ENCODE results near the gene COX4I2. TPM values are rescaled to one million over a fixed set of nuclear protein-coding genes. Genes with fewer than 3 reads are reported as not detected.
A peak's percentile ranks its signal among the peaks of the same experiment; 100 is the strongest.
"Not testable (repeated sequence)": the region's sequence is repeated elsewhere in the genome, so short reads cannot be mapped to it uniquely, and the experiment has no call there.

Gene COX4I2
- total RNA-seq, 1 experiment from 2014 or later, result not detected

DNA sequence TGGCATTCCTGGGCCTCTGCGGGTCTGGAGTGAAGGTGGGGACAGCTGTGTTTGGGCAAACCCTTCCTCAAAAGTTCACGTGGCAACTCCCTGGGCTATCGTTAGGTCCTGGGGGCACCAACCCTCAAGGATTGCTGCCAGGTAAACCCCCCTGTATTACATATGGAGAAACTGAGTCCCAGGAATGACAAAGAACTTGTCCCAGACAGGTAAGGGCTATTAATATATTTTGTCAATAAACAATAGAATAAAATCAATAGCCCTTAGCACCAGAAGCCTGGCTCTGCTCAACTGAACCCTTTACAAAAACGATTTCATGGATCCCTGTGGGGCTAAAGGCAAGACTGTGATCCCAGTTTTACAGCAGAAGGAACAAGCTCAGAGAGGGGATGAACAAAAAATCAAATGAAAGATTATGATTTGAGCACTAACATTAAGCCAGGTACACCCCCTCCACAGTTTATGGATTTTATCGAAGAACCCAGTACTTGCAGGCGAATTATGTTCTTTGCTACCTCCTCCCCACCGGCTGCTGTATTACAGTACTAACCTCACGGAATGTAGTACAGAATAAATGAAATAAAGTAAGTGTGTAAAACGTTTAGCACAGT is 30.0 kb upstream of the COX4I2 start:
- peak; percentile 48 for DNase-seq (ENCODE audit: low spot score)

DNA sequence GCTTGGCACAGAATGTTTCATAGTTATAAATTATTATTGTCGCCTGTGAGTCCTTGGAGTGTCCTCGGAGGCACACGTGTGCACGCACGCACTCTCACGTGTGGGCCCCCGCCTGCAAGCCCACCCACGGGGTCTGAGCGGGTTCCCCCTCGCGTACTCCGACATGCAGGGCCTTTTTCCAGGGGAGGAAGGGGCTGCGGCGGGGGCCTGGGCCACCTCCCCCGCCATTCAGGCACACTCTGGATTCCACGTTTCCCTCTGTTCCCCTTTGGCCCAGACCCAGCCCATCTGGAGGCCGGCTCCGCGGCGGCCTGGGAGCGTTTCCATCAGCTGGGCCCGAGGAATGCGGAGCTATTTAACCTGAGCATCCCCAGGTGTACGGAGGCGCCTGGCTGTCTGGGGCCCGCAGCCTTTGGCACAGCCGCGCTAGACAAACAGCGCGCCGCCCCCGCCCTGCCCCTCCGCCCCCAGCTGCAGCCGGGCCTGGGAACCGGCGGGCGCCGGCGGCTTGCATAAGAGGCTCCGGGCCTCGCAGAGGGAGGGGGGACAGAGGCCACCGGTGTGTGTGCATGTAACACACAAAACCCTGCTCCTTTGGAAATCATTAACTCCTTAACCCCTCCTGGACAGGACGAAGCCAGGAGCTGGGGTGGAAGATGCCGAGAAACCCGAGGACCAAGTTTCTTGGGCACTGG is 29.3 kb upstream of the COX4I2 start:
- DNase-seq (ENCODE audit: low spot score), result peak; percentile 84

DNA sequence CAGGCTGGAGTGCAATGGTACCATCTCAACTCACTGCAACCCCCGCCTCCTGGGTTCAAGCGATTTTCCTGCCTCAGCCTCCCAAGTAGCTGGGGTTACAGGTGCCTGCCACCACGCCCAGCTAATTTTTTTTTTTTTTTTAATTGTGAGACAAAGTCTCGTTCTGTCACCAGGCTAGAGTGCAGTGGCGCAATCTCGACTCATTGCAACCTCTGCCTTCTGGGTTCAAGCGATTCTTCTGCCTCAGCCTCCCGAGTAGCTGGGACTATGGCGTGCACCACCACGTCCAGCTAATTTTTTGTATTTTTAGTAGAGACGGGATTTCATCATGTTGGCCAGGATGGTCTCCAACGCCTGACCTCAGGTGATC is 25.5 kb upstream of the COX4I2 start:
- not testable (repeated sequence) for DNase-seq (ENCODE audit: low spot score)

DNA sequence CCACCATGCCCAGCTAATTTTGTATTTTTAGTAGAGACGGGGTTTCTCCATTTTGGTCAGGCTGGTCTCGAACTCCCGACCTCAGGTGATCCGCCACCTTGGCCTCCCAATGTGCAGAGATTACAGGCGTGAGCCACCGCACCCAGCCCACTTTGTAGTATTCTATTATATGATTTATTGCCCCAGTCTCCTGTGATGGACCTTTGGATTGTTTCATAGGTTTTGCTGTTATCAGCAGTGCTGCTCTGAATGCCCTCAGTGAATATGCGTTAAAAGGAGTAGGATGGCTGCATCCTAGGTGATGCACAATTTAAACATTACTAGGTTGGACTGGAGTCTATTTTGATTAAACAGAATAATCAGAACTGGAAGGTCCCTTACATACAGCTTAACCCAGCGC is 22.3 kb upstream of the COX4I2 start:
- no peak for DNase-seq (ENCODE audit: low spot score)

DNA sequence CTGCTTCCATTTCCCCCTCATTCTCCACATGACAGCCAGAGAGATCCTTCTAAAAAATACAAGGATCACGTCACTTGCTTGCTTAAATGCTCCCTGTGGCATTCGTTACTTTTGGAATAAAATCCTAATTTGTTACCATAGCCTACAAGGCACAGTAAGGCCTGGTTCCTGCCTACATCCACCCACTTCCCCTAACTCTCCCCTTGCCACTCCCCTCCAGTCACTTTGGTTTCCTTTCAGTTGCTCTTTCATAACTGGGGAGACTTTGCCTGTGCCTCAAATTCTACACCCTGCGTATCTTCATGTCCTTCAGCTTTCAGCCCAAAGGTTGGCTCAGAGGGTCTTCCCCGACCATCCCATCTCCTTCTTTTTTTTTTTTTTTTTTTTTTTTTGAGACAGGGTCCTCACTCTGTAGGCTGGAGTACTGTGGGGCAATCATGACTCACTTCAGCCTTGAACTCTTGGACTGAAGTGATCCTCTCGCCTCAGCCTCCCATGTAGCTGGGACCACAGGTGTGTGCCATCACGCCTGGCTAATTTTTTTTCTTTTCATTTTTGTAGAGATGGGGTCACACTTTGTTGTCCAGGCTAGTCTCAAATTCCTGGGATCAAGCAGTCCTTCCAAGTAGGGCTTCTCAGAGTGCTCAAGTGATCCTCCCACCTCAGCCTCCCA is 20.1 kb upstream of the COX4I2 start:
- DNase-seq (ENCODE audit: low spot score), result no peak

DNA sequence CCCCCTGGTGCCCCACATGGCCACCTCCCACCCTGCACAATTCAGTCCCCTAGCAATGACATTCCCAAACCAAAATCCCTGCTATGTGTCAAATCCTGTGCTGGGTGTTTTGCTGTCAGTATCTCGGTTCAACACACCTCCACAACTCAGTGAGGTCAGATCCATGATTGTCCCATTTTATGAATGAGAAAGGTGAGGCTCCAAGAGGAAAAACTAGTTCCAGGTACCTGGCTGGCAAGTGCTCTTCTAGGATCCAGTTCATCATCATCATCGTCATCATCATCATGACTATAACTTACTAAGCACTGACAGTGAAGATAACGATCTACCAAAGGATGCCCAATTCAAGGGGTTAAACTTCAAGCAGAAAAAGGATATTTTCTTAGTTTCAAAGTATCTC is 17.5 kb upstream of the COX4I2 start:
- no peak for DNase-seq (ENCODE audit: low spot score)

DNA sequence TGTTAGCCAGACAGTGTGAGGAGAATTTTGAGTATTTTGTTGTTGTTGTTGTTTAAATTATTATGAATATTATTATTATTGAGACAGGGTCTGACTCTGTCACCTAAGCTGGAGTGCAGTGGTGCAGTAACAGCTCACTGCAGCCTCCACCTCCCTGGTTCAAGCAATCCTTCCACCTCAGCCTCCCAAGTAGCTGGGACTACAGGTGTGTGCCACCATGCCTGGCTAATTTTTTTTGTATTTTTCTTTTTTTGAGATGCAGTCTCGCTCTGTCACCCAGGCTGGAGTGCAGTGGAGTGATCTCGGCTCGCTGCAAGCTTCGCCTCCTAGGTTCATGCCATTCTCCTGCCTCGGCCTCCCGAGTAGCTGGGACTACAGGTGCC is 14.6 kb upstream of the COX4I2 start:
- DNase-seq (ENCODE audit: low spot score), result not testable (repeated sequence)

DNA sequence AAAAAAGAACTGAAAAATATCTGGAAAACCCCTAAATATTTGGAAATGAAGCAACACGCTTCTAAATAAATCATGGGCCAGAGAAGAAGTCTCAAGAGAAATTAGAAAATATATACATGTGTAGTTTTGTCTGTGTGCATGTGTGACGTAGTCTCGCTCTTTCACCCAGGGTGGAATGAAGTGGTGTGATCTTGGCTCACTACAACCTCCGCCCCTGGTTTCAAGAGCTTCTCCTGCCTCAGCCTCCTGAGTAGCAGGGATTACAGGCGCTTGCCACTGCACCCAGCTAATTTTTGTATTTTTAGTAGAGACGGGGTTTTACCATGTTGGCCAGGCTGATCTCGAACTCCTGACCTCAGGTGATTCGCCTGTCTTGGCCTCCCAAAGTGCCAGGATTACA is 11.2 kb upstream of the COX4I2 start:
- not testable (repeated sequence) for DNase-seq (ENCODE audit: low spot score)

DNA sequence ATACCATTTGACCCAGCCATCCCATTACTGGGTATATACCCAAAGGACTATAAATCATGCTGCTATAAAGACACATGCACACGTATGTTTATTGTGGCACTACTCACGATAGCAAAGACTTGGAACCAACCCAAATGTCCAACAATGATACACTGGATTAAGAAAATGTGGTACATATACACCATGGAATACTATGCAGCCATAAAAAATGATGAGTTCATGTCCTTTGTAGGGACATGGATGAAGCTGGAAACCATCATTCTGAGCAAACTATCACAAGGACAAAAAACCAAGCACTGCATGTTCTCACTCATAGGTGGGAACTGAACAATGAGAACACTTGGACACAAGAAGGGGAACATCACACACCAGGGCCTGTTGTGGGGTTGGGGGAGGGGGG is 9.7 kb upstream of the COX4I2 start:
- not testable (repeated sequence) for DNase-seq (ENCODE audit: low spot score)

DNA sequence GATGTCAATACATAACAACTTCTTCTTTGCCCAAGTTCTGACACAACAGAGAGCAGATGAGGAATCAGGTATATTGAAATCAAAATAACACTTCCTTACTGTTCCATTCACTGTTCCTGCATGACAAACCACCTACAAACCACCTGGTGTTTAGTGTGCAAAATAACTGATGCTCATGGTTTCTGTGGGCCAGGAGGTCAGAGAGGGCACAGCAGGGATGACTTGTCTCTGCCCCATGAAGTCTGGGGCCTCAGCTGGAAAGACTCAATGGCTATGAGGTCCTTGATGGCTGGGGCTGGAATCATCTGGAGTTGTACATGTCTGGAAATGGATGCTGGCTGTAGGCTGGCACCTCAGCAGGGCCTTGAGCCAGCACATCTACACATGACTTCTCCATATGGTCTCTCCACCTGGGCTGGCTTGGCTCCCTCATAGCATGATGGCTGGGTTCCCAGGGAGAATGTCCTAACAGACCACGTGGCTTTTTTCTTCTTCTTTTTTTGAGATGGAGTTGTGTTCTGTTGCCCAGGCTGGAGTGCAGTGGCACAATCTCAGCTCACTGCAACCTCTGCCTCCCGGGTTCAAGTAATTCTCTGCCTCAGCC is 7.4 kb upstream of the COX4I2 start:
- no peak for DNase-seq (ENCODE audit: low spot score)

DNA sequence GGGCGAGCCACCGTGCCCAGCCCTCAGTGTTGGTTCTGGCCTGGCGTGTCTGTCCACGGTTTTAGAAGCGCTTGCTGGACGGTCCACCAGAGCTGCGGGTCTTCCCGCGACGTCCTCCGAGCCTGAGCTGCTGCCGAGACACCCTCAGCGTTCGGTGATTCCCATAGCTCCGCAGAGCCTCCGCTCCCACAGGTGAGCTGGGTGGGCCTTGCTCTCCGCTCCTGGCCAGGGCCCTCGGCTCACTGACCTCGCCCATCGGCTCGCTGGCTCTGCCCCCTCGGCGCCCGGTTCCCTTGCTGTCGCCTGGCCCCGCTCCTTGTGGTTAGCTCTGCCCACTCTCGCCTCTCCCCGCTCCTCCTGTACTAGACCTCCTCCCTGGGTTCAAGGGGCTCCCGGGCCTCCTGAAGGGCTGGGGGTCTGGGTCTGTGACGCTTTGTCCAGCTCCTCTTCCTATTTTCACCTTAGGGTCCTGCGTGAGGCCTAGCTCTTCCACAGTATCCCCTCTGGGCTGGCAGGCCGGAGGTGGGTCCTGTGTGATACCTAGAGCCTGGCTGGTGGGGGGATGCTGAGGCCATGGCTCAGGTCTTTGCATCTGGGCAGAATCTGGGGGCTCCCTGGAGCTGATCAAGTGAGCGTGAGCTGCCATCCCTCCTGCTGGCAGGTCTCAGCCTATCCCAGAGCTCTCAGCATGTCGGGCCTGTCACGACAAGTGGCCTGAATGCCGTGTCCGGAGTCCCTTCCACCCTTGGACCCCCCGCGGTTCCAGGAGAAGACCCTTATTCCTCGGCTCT is 5.0 kb upstream of the COX4I2 start:
- no peak for DNase-seq (ENCODE audit: low spot score)

DNA sequence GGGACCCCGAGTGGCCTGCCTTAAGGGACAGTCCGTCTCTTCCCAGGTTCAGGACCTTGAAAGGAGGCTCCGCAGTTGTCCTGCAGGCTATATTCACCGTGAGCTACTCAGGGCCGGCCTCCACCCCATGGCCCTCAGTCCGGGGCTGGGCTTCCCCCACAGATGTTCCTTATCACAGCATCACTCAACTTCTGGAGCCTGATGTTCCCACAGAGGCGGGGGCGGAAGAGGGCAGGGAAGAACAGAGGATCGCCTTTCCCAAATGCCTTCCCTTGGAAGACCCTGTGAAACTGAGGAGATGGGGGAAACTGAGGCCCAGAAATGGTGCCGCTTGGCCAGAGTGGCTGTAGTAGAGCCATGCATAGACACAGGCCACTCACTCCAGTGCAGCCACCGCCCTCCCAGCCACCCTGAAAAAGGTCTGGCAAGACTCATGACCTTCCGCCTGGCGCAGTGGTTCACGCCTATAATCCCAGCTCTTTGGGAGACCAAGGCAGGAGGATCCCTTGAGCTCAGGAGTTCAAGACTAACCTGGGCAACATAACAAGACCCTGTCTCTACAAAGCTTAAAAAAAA is 4.3 kb upstream of the COX4I2 start:
- no peak for DNase-seq (ENCODE audit: low spot score)

DNA sequence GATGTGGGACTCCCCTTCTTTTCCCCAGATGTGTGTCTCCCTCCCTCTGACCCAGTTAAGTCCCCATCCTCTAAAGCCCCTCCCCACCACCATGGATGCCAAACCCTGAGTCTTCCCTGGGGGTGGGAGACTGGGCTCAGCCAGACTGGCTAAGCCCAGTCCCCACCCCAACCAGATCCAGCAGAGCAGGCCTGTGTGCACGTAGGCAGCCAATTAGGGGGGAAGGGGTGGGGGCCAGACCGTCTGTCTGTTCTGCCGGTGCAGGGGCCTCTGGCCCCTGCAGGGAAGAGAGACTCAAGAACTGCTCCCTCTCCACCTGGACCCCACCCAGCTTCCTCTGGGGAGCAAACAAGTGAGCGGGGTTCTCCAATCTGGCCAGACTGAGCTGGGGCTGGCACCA is 605 bp downstream of the COX4I2 start:
- no peak for DNase-seq (ENCODE audit: low spot score)

DNA sequence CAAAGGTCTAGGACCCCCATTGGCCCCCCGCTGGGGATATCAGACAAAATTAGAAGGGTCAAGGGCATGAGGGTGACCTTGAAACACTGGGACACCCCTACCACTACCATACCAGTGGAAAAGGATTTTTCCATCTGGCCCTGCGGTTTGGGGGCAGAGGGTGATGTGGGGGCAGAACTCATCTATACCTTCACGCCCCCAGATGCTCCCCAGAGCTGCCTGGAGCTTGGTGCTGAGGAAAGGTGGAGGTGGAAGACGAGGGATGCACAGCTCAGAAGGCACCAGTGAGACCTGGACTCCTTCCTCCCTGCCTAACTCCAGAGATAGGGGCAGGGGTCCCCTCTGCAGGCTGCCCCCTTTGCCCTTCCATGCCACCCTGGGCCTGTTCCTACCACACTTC is 1.1 kb downstream of the COX4I2 start:
- DNase-seq (ENCODE audit: low spot score), result no peak

DNA sequence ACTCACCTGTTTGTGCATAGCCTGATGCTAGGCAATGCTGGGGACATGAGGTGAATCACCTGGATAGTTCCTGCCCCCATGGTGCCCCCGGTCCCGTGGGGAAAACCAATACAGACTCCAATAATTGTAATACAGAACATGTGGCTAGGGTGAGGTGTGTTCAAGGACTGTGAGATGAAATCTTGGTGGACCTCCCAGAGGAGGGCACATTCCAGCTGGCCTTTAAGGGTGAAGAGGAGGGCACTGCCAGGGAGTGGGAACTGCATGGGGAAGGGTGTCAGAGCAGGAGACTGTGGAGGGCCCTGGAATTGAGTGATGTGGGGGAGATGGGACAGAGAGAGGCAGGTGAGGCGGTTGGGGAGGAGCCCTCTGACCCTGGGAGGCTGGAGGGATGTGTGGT is 2.5 kb downstream of the COX4I2 start:
- DNase-seq (ENCODE audit: low spot score), result no peak

DNA sequence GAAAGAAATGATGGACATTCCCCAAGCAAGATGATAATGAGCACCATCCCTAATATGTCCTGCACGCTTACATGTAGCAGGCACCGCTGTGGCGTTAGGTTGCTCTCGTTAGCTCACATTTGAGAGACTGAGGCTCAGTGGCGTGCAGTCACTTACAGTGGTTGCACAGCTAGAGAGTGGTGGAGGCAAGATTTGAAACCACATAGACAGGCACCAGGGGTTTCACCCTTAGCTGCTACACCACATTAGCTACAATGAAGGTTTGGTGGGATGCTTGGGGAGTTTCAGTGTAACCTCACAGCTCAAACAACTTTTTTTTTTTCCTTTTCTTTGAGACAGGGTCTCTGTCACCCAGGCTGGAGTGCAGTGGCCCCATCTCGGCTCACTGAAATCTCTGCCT is 3.7 kb downstream of the COX4I2 start:
- no peak for DNase-seq (ENCODE audit: low spot score)

DNA sequence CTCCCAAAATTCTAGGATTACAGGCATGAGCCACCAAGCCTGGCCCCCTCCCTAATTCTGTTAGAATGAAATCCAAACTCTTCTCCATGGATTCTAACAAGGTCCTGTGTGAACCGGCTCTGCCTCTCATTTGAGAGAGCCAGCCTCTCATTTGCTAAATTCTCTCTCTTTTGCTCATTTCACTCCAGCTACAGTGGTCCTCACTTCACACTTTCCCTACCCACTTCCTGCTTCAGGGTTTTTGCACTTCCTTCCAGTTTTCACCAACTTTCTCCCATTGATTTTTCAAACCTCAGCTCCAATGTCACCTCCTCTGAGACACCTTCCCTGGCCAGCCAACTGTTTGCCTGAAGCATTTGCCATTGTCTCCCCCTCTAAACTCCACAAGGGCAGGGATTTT is 5.1 kb downstream of the COX4I2 start:
- DNase-seq (ENCODE audit: low spot score), result no peak

DNA sequence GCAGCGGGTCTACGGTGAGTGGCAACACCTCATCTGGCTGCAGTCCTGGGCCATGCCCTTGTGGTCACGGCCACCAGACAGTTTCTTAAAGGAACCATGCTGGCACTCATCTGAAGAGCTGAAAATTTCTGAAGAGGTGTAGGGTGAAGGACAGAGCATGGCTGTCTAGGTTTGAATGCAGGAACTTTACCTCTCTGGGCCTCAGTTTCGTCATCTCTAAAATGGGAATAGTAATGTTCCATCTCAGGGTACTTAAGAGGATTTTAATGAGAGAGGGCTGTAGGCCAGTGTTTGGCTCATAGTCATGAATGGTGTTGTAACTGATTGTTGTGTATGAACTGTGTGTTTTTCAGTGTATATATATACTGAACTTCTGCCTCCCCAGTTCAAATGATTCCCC is 5.8 kb downstream of the COX4I2 start:
- DNase-seq (ENCODE audit: low spot score), result no peak

DNA sequence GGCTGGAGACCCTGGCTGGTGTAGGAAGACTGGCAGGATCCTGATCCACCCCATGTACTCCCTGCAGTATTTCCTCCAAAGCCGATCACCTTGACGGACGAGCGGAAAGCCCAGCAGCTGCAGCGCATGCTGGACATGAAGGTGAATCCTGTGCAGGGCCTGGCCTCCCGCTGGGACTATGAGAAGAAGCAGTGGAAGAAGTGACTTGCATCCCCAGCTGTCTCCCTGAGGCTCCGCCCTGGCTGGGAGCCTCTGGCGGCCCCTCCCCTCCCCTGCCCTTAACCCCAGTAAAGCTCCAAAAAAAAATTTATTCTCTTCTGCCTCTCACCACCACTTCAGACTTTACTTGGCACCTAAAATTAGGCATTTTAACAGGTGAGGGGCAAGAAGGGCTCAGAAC is 7.0 kb downstream of the COX4I2 start:
- no peak for DNase-seq (ENCODE audit: low spot score)

DNA sequence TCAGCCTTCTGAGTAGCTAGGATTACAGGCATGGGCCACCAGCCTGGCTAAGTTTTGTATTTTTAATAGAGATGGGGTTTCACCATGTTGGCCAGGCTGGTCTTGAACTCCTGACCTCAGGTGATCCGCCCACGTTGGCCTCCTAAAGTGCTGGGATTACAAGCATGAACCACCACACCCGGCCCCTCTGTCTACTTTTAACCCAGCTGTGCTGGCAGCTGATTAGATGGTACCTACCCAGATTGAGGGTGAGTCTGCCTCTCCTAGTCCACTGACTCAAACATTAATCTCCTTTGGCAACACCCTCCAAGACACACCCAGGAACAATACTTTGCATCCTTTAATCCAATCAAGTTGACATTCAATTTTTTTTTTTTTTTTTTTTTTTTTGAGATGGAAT is 10.4 kb downstream of the COX4I2 start:
- not testable (repeated sequence) for DNase-seq (ENCODE audit: low spot score)

DNA sequence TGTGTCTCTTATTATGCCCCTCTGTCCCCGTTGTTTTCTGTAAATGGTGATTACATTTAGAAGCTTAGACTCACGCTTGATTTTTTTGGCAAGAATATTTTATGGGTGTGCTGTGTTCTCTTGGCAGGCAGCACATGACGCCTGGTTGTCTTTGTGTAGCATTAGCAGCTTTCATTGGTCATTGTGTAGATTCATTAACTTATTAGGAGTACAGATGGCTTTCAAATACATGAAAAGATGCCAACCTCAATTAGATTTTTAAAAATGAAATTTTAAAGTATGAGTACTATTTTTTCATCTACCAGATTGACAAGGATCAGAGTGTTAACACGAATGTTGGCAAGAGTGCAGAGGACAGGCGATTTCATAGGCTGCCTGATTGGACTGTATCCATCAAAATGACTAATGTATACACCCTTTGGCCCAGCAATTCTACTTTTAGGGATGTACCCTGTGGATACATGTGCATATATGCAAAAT is 15.2 kb downstream of the COX4I2 start:
- no peak for DNase-seq (ENCODE audit: low spot score)

DNA sequence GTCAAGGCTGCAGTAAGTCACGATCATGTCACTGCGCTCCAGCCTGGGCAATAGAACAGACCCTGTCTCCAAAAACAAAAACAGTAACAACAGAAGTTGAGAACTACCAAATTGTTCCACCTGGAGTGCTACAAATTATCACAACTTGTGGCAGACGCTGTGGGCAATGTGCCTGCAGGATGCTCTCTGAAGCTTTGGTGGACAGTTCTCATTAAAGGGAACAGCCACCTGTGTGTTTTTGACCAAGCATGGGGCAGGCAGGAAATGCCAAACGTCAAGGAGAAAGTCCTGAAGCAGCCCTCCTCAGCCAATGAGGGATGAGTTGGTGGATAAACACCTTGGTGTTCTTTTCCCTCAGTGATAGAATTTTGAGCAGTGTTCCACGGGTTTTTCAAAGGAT is 15.8 kb downstream of the COX4I2 start:
- no peak for DNase-seq (ENCODE audit: low spot score)

Measured in H4 (cell line).